BJ (cell line): ENCODE data around the gene TFEC. TPM values are rescaled to one million over a fixed set of nuclear protein-coding genes. Genes with fewer than 3 reads are reported as not detected.

ENCODE experiments used
- CTCF ChIA-PET: fragments of 350-600 bp; formaldehyde crosslinking; extraction: SDS; loops from one replicate; lab custom pipeline; 2021; ENCODE audit warnings: antibody characterized with exemption, inconsistent platforms; lab: Yijun Ruan, JAX
- POLR2A ChIA-PET: fragments of 300-600 bp; sonication (Branson Sonifier 250); formaldehyde crosslinking; extraction: SDS; loops from one replicate; lab custom pipeline; 2021; ENCODE audit warnings: antibody characterized with exemption; lab: Charles Lee
- DNase-seq: peaks from one replicate; pipeline ENCODE4 v3.0.0-alpha.2; 2011; ENCODE audit warnings: low read depth
- H3K27me3 ChIP-seq: 2 replicates; pipeline ENCODE4 v1.6.0; 2011; ENCODE audit warnings: low read length; ENCODE audit not compliant: control insufficient read depth, insufficient read depth
- H3K36me3 ChIP-seq: 2 replicates; pipeline ENCODE4 v1.5.1; 2011; ENCODE audit warnings: low read length; ENCODE audit not compliant: control insufficient read depth, insufficient read depth
- H3K4me3 ChIP-seq: 2 replicates; pipeline ENCODE4 v1.5.1; 2011; ENCODE audit warnings: low read depth, mild to moderate bottlenecking, control low read depth, low read length
- CTCF ChIP-seq: IDR thresholded peaks from 2 replicates; pipeline ENCODE4 v1.5.1; 2011; ENCODE audit warnings: low read depth, mild to moderate bottlenecking, control low read depth, inconsistent platforms, low read length, moderate library complexity; ENCODE audit not compliant: insufficient read depth
- polyA plus RNA-seq: library from polyadenylated mRNA; depleted of rRNA; stranded (reverse); fragments of >200 nt; gene quantifications from 2 replicates; pipeline ENCODE4 v1.2.3, GENCODE V29; 2011

The TFEC gene
- polyA plus RNA-seq, 1 experiment, result not detected

GRCh38 chr7:115975766-115976165, 54.8 kb downstream of the TFEC start:
- Histone ChIP-seq H3K27me3 (no peaks in the 10 kb centered on the region), H3K36me3 (no peaks in the 10 kb centered on the region), H3K4me3 (no peak overlapping the region)
- no peak for DNase-seq
- POLR2A ChIA-PET, result no interaction called here
- no peak for TF ChIP-seq CTCF
- CTCF ChIA-PET, result no interaction called here

- H3K36me3 ChIP-seq, result no peaks in the 10 kb centered on the region
- ChIA-PET POLR2A (no interaction called here), CTCF (interaction anchor here (0.6 kb wide), 1 partner anchor 1858 kb away, joined by 3 read pairs; no protein-coding TSS in a partner anchor)
- no peak for DNase-seq
- H3K4me3 ChIP-seq, result no peak overlapping the region
- no peak for TF ChIP-seq CTCF
- no peaks in the 10 kb centered on the region for H3K27me3 ChIP-seq
Observed at GRCh38 chr7:115973406-115973805, 57.2 kb downstream of the TFEC start.

GRCh38 chr7:115971506-115971905, 59.1 kb downstream of the TFEC start:
- no peak for DNase-seq
- POLR2A ChIA-PET, result no interaction called here
- TF ChIP-seq CTCF, result no peak
- H3K27me3 ChIP-seq, result no peaks in the 10 kb centered on the region
- CTCF ChIA-PET, result no interaction called here
- H3K36me3 ChIP-seq, result no peaks in the 10 kb centered on the region
- H3K4me3 ChIP-seq, result no peak overlapping the region

DNA sequence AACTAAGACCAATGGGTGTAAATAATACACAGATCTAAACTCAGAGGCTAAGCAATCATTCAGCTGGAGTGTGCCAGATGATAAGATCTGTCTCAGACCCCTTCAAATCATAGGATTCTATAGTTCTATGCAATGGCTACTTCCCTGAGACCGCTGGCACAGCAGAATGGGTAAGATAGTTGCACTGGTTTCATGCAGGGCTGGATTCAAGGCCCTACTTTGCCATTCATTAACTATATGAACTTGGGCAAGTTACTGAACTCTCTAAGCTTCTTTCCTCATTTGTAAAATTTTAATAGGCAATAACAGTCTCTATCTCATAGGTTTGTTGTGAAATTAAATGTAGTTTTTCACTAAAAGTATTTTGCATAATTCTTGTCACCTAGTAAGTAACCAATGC, 62.0 kb downstream of the TFEC start:
- DNase-seq, result no peak
- no peak overlapping the region for H3K4me3 ChIP-seq
- no peaks in the 10 kb centered on the region for H3K36me3 ChIP-seq
- no peaks in the 10 kb centered on the region for H3K27me3 ChIP-seq
- ChIA-PET POLR2A (no interaction called here), CTCF (no interaction called here)
- TF ChIP-seq CTCF, result no peak

DNA sequence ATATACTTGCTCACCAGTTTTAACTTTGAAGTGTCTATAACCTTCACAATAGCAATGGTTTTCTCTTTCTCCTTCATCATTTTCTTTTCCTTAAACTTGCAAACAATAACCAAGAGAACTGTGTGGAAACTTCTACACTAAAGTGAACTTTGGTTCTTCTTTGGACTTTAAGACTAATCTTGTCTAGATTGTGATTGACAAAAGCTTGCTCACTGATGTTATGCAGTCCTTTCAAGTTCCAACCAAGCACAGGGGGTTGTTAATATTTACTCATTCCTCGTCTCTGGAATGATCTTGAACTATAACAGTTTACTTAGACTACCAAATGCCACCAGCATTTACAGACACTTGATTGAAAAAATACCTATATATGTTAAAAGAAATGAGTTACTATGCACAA, 62.4 kb downstream of the TFEC start:
- Histone ChIP-seq H3K27me3 (no peaks in the 10 kb centered on the region), H3K4me3 (no peak overlapping the region), H3K36me3 (no peaks in the 10 kb centered on the region)
- ChIA-PET CTCF (interaction anchor here (0.6 kb wide), 1 partner anchor 91 kb away, joined by 3 read pairs; no protein-coding TSS in a partner anchor), POLR2A (no interaction called here)
- TF ChIP-seq CTCF, result no peak
- DNase-seq, result no peak
